ENCODE measurements around the gene APOA5. TPM values are rescaled to one million over a fixed set of nuclear protein-coding genes. Genes with fewer than 3 reads are reported as not detected.

The APOA5 gene
- total RNA-seq, 4 donors from 2014 or later, result not detected

DNA sequence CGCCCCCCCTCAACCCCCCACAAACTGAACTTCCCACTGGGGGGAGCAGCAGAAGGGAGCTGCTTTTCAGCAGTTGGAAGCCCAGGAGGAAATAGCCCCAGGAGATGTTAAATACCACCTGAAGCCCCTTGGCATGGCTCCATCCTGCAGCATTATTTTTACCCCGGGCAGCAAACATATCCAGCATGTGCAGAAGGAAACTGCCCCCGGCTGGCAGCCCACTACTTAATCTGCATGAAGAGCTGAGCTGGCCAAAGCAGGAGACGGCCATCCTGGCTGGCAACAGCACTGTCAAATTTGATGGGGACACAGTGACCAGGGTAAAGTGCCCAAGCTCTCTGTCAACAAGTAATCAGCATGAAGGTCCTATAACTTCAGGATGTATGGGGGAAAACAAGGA is 50.9 kb downstream of the APOA5 start:
- 65 to 66% methylated on average over 4 of the region's 4 CpGs for WGBS, 2 donors
- H3K9me3 ChIP-seq, result no peaks in the 10 kb centered on the region
- H3K27ac ChIP-seq, result no peak overlapping the region
- no peak overlapping the region for H3K4me3 ChIP-seq
- no peaks in the 10 kb centered on the region for H3K27me3 ChIP-seq
- TF ChIP-seq EP300 (IDR thresholded peaks at IDR 0.05) (no peak), POLR2A (IDR thresholded peaks at IDR 0.05) (no peak)
- H3K4me1 ChIP-seq, result peaks cover 0 to 4% (median 0%) of the 10 kb centered on the region in 4 donors
- no peak for DNase-seq (ENCODE audit: low spot score in 2 of 2)
- H3K36me3 ChIP-seq, result peaks cover 0 to 23% (median 0%) of the 10 kb centered on the region in 3 donors

Other genes with a start within 250 kb of the APOA5 start
- gene BUD13, start 18.9 kb downstream of the APOA5 start, total RNA-seq, result 10 to 100 TPM; 13.1 to 28.2 (median 20.3) TPM
- 10 to 100 TPM; 11.4 to 28.5 (median 23.8) TPM for gene ZPR1, start 3.9 kb downstream of the APOA5 start, total RNA-seq
- not detected for gene APOA4, start 31.4 kb upstream of the APOA5 start, total RNA-seq
- not detected for gene APOC3, start 38.0 kb upstream of the APOA5 start, total RNA-seq
- 1 to 10 TPM; 4.1 to 8.4 (median 6.5) TPM for gene APOA1, start 45.7 kb upstream of the APOA5 start, total RNA-seq